Stimulated activated CD8-positive, alpha-beta memory T cell treated with anti-CD3 and anti-CD28 coated beads, Interleukin-12 subunit alpha, Interleukin-12 subunit beta, amount 100 ng/mL, for 1 hour (primary cell): ENCODE measurements around the gene CALU.

Experiments used
- DNase-seq: peaks from one replicate; pipeline ENCODE4 v3.0.0-alpha.2; 2020; ENCODE audit warnings: low read depth

CALU gene

GRCh38 chr7:128739048-128739962 is at the start of gene CALU:
Gene CALU (plus strand): TSS chr7:128739359. CDS start chr7:128748584, 9,225 bp downstream.
- DNase-seq = peak; percentile 89

- no peak for DNase-seq
Observed at GRCh38 chr7:128691227-128691626, 47.9 kb upstream of the CALU start.

- no peak for DNase-seq
Observed at GRCh38 chr7:128692623-128693270, 46.4 kb upstream of the CALU start.

GRCh38 chr7:128693373-128694015 is 45.7 kb upstream of the CALU start:
- DNase-seq = no peak

GRCh38 chr7:128694738-128695137 is 44.4 kb upstream of the CALU start:
- no peak for DNase-seq

- peak; percentile 4 for DNase-seq
Observed at GRCh38 chr7:128697302-128697905, 41.8 kb upstream of the CALU start.

- no peak for DNase-seq
Observed at GRCh38 chr7:128699196-128699712, 39.9 kb upstream of the CALU start.

- no peak for DNase-seq
Observed at GRCh38 chr7:128699895-128700294, 39.3 kb upstream of the CALU start.

GRCh38 chr7:128701062-128701785 is 37.9 kb upstream of the CALU start:
- DNase-seq = no peak

- no peak for DNase-seq
Observed at GRCh38 chr7:128703609-128704241, 35.4 kb upstream of the CALU start.

- no peak for DNase-seq
Observed at GRCh38 chr7:128705891-128706333, 33.2 kb upstream of the CALU start.

GRCh38 chr7:128707752-128708151 is 31.4 kb upstream of the CALU start:
- DNase-seq = no peak

GRCh38 chr7:128708235-128708634 is 30.9 kb upstream of the CALU start:
- DNase-seq = no peak

GRCh38 chr7:128708824-128709223 is 30.3 kb upstream of the CALU start:
- DNase-seq = no peak

- no peak for DNase-seq
Observed at GRCh38 chr7:128710481-128710880, 28.7 kb upstream of the CALU start.

- no peak for DNase-seq
Observed at GRCh38 chr7:128713794-128714193, 25.4 kb upstream of the CALU start.

- DNase-seq = no peak
Observed at GRCh38 chr7:128714701-128715495, 24.3 kb upstream of the CALU start.

- no peak for DNase-seq
Observed at GRCh38 chr7:128718967-128719642, 20.1 kb upstream of the CALU start.

- no peak for DNase-seq
Observed at GRCh38 chr7:128721376-128721775, 17.8 kb upstream of the CALU start.
